ENCODE results near the gene RPL13. TPM values are rescaled to one million over a fixed set of nuclear protein-coding genes. Genes with fewer than 3 reads are reported as not detected.
A peak's percentile ranks its signal among the peaks of the same experiment; 100 is the strongest.

RPL13 gene
- total and polyA plus RNA-seq, 2 of the 13 experiments (the other 11 are each of a cell fraction or from before 2014, with no cell fraction given), result 2,988 to 4,411 TPM

GRCh38 chr16:89563639-89564392 is 3.3 kb downstream of the RPL13 start (continued):
- TF ChIP-seq TFAP4 (IDR thresholded peaks at IDR 0.05; ENCODE audit: borderline replicate concordance, low read depth), result no peak
- no peak for TF ChIP-seq ZNF530 (CRISPR knock-in tag; IDR thresholded peaks at IDR 0.05; ENCODE audit: low read depth)
- peak; percentile 59 for TF ChIP-seq POLR2G (IDR thresholded peaks at IDR 0.05; ENCODE audit: low read depth, low read length)
- no peak for TF ChIP-seq AKNA (CRISPR knock-in tag; IDR thresholded peaks at IDR 0.05; ENCODE audit: borderline replicate concordance)
- TF ChIP-seq MAF1 (CRISPR knock-in tag; IDR thresholded peaks at IDR 0.05; ENCODE audit: borderline replicate concordance), result no peak
- no peak for TF ChIP-seq ZBTB10 (CRISPR knock-in tag; IDR thresholded peaks at IDR 0.05; ENCODE audit: borderline replicate concordance)
- TF ChIP-seq ZNF563 (CRISPR knock-in tag; IDR thresholded peaks at IDR 0.05), result no peak
- no peak for TF ChIP-seq SRY (CRISPR knock-in tag; IDR thresholded peaks at IDR 0.05)
- 0 out of 2 replicates have a peak, but pooled peaks have one; percentile 24 for TF ChIP-seq ZNF343 (CRISPR knock-in tag; IDR thresholded peaks at IDR 0.05)
- no peak for TF ChIP-seq KDM4B (CRISPR knock-in tag; IDR thresholded peaks at IDR 0.05)
- TF ChIP-seq ZNF710 (CRISPR knock-in tag; IDR thresholded peaks at IDR 0.05; ENCODE audit: borderline replicate concordance), result no peak
- no peak for TF ChIP-seq SRF (IDR thresholded peaks at IDR 0.05; ENCODE audit: low read depth, low read length)
- TF ChIP-seq MED1 (CRISPR knock-in tag; IDR thresholded peaks at IDR 0.05), result 0 out of 2 replicates have a peak, but pooled peaks have one; percentile 10
- no peak for TF ChIP-seq ZBTB42 (CRISPR knock-in tag; IDR thresholded peaks at IDR 0.05)
- no peak for TF ChIP-seq THRA (CRISPR knock-in tag; IDR thresholded peaks at IDR 0.05; ENCODE audit: borderline replicate concordance)
